Gastrocnemius medialis (tissue), 4 donors: Measurements from ENCODE around the gene OTUB1. TPM values are rescaled to one million over a fixed set of nuclear protein-coding genes. Genes with fewer than 3 reads are reported as not detected.
"Not testable (repeated sequence)": the region's sequence is repeated elsewhere in the genome, so short reads cannot be mapped to it uniquely, and the experiment has no call there.

Source experiments
- ATAC-seq, 2 donors: fragments of 150-250 bp; one replicate each; pipeline ENCODE4 v1.9.1; 2016
- DNase-seq, 2 donors: peaks; one replicate each; pipeline ENCODE4 v3.0.0-alpha.2; 2019
- H3K27ac ChIP-seq, 4 donors: fragments of 200-600 bp; sonication (generic); 1 replicate in 1 of 4; 2 replicates in 3 of 4; pipeline ENCODE4 v1.5.1; 2016 to 2018; ENCODE audit warnings: mild to moderate bottlenecking in 2 of 4, moderate library complexity in 1 of 4
- H3K27me3 ChIP-seq, 3 donors: fragments of 200-600 bp; sonication (generic) in 2 of 3; 1 replicate in 1 of 3; 2 replicates in 2 of 3; pipeline versions ENCODE4 v1.5.1 to v1.6.0; 2016 to 2019; ENCODE audit warnings: mild to moderate bottlenecking in 1 of 3, moderate library complexity in 1 of 3
- H3K36me3 ChIP-seq, 2 donors: fragments of 200-600 bp; sonication (generic) in 1 of 2; one replicate each; pipeline ENCODE4 v1.5.1; 2017 to 2018
- H3K4me1 ChIP-seq, 2 donors: fragments of 200-600 bp; sonication (generic) in 1 of 2; one replicate each; pipeline ENCODE4 v1.5.1; 2016 to 2017; ENCODE audit warnings: mild to moderate bottlenecking in 2 of 2
- H3K4me3 ChIP-seq, 4 donors: fragments of 200-600 bp; sonication (generic) in 3 of 4; 1 replicate in 1 of 4; 2 replicates in 3 of 4; pipeline ENCODE4 v1.5.1; 2016 to 2019; ENCODE audit warnings: mild to moderate bottlenecking in 2 of 4
- H3K9me3 ChIP-seq, 3 donors: fragments of 200-600 bp; sonication (generic) in 2 of 3; 1 replicate in 1 of 3; 2 replicates in 2 of 3; pipeline ENCODE4 v1.5.1; 2016 to 2019
- CTCF ChIP-seq, 5 experiments: fragments of 450-650 bp in 3 of 5; fragments of 200-600 bp in 2 of 5; sonication (generic) in 2 of 5; IDR thresholded peaks in 4 of 5; conservative IDR thresholded peaks in 1 of 5; 1 replicate in 4 of 5; 2 replicates in 1 of 5; pipeline ENCODE4 v1.5.1; 2016 to 2019; ENCODE audit warnings: antibody characterized with exemption in 5 of 5, mild to moderate bottlenecking in 3 of 5, moderate library complexity in 3 of 5
- POLR2A ChIP-seq, 2 donors: fragments of 450-650 bp; IDR thresholded peaks; one replicate each; pipeline ENCODE4 v1.6.1; 2017; ENCODE audit warnings: antibody characterized with exemption in 2 of 2, mild to moderate bottlenecking in 2 of 2, moderate library complexity in 2 of 2
- in situ Hi-C, 4 donors: fragments of 200-750 bp; cut with MboI; loops; one replicate each; pipeline versions ENCODE4 v1.15.0 to v1.8.0; 2017; ENCODE audit warnings: low sequenced_read_pairs in 4 of 4
- intact Hi-C: fragments of 100-400 bp; cut with DNase I; formaldehyde crosslinking; loops from one replicate; pipeline ENCODE4 v1.15.1; 2023; ENCODE audit warnings: low total_unique reads
- total RNA-seq, 4 donors: library from RNA; depleted of rRNA; stranded (reverse); fragments of >200 nt; gene quantifications; one replicate each; pipeline versions ENCODE4 v1.1.0 to v1.2.3, GENCODE V29; 2016

The OTUB1 gene
- total RNA-seq, 4 donors from 2014 or later: 48.0 to 70.3 (median 59.5) TPM

GRCh38 chr11:64044730-64045393 is 58.6 kb downstream of the OTUB1 start:
- in situ Hi-C loops (no loop called here), intact Hi-C loops (no loop called here)
- H3K4me3 ChIP-seq: no peak overlapping the region
- H3K9me3 ChIP-seq: no peaks in the 10 kb centered on the region
- DNase-seq (no peak), ATAC-seq (no peak)
- no peaks in the 10 kb centered on the region for H3K36me3 ChIP-seq
- H3K27me3 ChIP-seq: no peaks in the 10 kb centered on the region
- H3K4me1 ChIP-seq: peaks cover 9 to 16% of the 10 kb centered on the region in 2 donors
- no peak overlapping the region for H3K27ac ChIP-seq
- TF ChIP-seq POLR2A (IDR thresholded peaks at IDR 0.05) (no peak), CTCF (IDR thresholded peaks at IDR 0.05 in 4 of 5, conservative IDR thresholded peaks at IDR 0.05 in 1 of 5) (no peak)

DNA sequence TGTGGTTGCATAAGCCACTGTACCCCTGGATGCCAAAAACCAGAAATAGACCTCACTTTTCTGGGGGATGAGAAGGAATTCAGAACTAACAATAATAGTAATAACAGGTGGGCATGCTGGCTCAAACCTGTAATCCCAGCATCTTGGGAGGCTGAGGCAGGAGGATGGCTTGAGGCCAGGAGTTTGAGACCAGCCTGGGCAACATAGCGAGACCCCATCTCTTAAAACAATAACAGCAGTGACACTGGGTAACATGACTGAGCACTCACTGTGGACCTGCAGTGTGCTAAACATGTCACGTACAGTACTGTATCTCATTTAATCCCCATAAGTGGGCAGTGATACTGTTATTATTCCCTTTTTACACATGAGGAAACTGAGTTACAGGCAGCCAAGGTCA is 59.5 kb downstream of the OTUB1 start:
- no peak overlapping the region for H3K4me3 ChIP-seq
- TF ChIP-seq CTCF (IDR thresholded peaks at IDR 0.05 in 4 of 5, conservative IDR thresholded peaks at IDR 0.05 in 1 of 5) (no peak), POLR2A (IDR thresholded peaks at IDR 0.05) (no peak)
- no peak overlapping the region for H3K27ac ChIP-seq
- no peak for DNase-seq
- intact Hi-C loops (no loop called here), in situ Hi-C loops (no loop called here)
- H3K4me1 ChIP-seq: peaks cover 9 to 16% of the 10 kb centered on the region in 2 donors
- H3K27me3 ChIP-seq: no peaks in the 10 kb centered on the region
- ATAC-seq: no peak
- H3K9me3 ChIP-seq: no peaks in the 10 kb centered on the region
- H3K36me3 ChIP-seq: no peaks in the 10 kb centered on the region

DNA sequence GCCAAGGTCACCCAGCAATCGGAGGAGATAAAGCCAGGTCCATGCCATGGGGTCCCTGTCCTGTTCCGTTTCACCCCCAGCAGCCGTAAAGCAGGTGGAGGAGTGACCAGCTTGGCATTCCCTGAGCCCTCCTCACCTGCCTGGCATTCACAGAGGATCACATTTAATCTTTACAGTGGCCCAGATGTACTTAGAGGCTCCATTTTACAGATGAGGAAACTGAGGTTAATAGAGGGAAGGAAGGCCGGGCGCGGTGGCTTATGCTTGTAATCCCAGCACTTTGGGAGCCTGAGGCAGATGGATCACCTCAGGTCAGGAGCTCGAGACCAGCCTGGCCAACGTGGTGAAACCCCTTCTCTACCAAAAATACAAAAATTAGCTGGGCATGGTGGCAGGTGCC is 61.1 kb downstream of the OTUB1 start:
- in situ Hi-C loops, H3K9me3 ChIP-seq, H3K27me3 ChIP-seq, H3K4me3 ChIP-seq, intact Hi-C loops, H3K27ac ChIP-seq, ATAC-seq, H3K36me3 ChIP-seq, DNase-seq: not testable (repeated sequence)
- H3K4me1 ChIP-seq: peaks cover 9 to 16% of the 10 kb centered on the region in 2 donors

Other genes starting within 250 kb of the OTUB1 start
- gene ZFTA, start 217.7 kb upstream of the OTUB1 start, total RNA-seq: 10 to 100 TPM in 2 of 4 donors, 1 to 10 TPM in 2; 6.9 to 18.6 (median 11.8) TPM
- 1 to 10 TPM; 2.7 to 6.3 (median 3.5) TPM for gene SPINDOC, start 173.0 kb upstream of the OTUB1 start, total RNA-seq
- 10 to 100 TPM; 17.8 to 37.2 (median 30.3) TPM for gene MARK2, start 147.3 kb upstream of the OTUB1 start, total RNA-seq
- 1 to 10 TPM in 1 of 4 donors, under 1 TPM in 3; 0.25 to 1.5 (median 0.45) TPM for gene RCOR2, start 69.3 kb upstream of the OTUB1 start, total RNA-seq
- 10 to 100 TPM in 1 of 4 donors, 1 to 10 TPM in 3; 4.9 to 11.4 (median 6.5) TPM for gene NAA40, start 47.4 kb upstream of the OTUB1 start, total RNA-seq
- 1,000 to 10,000 TPM in 2 of 4 donors, 100 to 1,000 TPM in 2; 812 to 1,326 (median 983) TPM for gene COX8A, start 11.8 kb upstream of the OTUB1 start, total RNA-seq
- gene FLRT1, start 49.5 kb downstream of the OTUB1 start, total RNA-seq: not detected
- 100 to 1,000 TPM; 162 to 308 (median 205) TPM for gene MACROD1, start 179.7 kb downstream of the OTUB1 start, total RNA-seq
- 100 to 1,000 TPM; 141 to 193 (median 168) TPM for gene STIP1, start 199.7 kb downstream of the OTUB1 start, total RNA-seq
- 10 to 100 TPM in 1 of 4 donors, 1 to 10 TPM in 3; 2.8 to 10.4 (median 6.1) TPM for gene FERMT3, start 220.3 kb downstream of the OTUB1 start, total RNA-seq
- gene TRPT1, start 239.7 kb downstream of the OTUB1 start, total RNA-seq: 100 to 1,000 TPM in 3 of 4 donors, 10 to 100 TPM in 1; 80.9 to 231 (median 139) TPM
- 10 to 100 TPM; 32.3 to 70.7 (median 53.4) TPM for gene NUDT22, start 239.8 kb downstream of the OTUB1 start, total RNA-seq
- 10 to 100 TPM; 13.8 to 30.0 (median 18.9) TPM for gene DNAJC4, start 244.1 kb downstream of the OTUB1 start, total RNA-seq
- 10 to 100 TPM; 33.6 to 87.5 (median 58.2) TPM for gene VEGFB, start 248.1 kb downstream of the OTUB1 start, total RNA-seq